ENCODE data around the gene BCAR3. TPM values are rescaled to one million over a fixed set of nuclear protein-coding genes. Genes with fewer than 3 reads are reported as not detected.

BCAR3 gene
- total RNA-seq, 2 experiments from 2014 or later = 0.74 to 0.82 TPM

DNA sequence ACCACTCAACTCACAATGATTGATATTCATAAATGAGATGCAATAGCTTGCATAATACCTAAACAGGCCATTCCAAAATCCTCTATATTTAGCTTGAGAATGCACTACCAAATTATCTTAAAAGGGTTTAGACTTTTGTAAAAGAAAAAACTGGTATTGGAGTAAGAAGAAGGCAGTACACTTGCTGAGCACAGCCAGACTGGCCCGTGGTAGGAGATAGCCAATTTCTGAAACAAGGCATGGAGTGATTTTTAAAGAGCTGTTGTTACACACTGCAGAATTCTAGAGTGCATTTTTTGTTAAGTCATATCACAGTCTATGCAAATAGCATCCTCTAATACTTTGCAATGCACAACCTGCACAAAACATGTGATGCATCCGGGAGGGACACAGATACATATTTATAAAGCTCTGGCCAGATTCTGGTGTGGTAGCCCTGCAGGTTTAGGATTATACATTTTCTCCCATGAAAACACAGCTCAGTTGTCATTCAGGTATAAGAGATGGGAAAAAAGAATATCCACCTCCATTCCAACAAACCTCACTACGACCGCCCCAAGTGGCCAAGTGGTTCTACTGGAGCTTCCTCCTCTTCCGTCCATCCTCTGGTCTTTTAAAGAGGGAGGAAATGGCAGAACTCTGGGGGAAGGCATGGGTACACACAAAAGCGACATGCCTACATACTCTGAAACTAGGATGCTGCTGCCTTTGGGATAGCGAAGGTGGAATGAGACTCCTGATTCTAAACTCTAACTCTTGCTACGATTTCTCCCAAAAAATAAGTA is 40.8 kb downstream of the BCAR3 start:
- no peak overlapping the region for H3K27ac Mint-ChIP-seq
- H3K4me3 Mint-ChIP-seq = no peak overlapping the region
- no peaks in the 10 kb centered on the region for H3K27me3 Mint-ChIP-seq
- no peaks in the 10 kb centered on the region for H3K9me3 Mint-ChIP-seq
- intact Hi-C loops (cut with micrococcal nuclease) = no loop called here
- peaks cover 19% of the 10 kb centered on the region for H3K4me1 Mint-ChIP-seq (ENCODE audit: low read depth)
- ChIA-PET POLR2A (no interaction called here), CTCF (interaction anchor here (0.8 to 1.7 kb wide), 3 partner anchors 11 to 204 kb away, joined by 4 to 5 read pairs (median 5); no protein-coding TSS in a partner anchor)
- H3K36me3 Mint-ChIP-seq = no peaks in the 10 kb centered on the region
- no peak for DNase-seq

DNA sequence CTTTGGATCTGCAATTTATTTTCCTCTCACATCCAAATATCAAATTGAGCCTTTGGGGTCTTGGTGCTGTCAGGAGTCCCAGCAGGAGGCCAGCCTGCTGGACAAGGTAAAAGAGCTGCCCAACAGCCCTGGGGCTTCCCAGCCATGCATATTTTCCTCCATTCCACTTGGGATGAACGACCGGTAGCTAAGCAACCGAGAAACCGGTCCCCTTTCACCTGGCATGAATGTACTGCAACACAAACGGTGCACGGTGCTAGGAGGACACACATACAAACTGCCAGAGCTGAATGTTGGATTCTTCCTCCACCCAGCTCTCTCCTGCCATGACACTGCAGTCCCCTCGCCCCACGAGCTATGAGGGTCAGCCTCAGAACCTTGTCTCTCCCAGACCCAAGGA is 42.7 kb downstream of the BCAR3 start:
- CTCF ChIA-PET = interaction anchor here (0.6 to 1.4 kb wide), 3 partner anchors 10 to 206 kb away, joined by 4 to 5 read pairs (median 5); no protein-coding TSS in a partner anchor
- Mint-ChIP-seq H3K4me3 (no peak overlapping the region), H3K27me3 (no peaks in the 10 kb centered on the region), H3K4me1 (ENCODE audit: low read depth) (peaks cover 19% of the 10 kb centered on the region), H3K9me3 (no peaks in the 10 kb centered on the region), H3K27ac (no peak overlapping the region), H3K36me3 (no peaks in the 10 kb centered on the region)
- DNase-seq = no peak
- POLR2A ChIA-PET = no interaction called here
- intact Hi-C loops (cut with micrococcal nuclease) = no loop called here

DNA sequence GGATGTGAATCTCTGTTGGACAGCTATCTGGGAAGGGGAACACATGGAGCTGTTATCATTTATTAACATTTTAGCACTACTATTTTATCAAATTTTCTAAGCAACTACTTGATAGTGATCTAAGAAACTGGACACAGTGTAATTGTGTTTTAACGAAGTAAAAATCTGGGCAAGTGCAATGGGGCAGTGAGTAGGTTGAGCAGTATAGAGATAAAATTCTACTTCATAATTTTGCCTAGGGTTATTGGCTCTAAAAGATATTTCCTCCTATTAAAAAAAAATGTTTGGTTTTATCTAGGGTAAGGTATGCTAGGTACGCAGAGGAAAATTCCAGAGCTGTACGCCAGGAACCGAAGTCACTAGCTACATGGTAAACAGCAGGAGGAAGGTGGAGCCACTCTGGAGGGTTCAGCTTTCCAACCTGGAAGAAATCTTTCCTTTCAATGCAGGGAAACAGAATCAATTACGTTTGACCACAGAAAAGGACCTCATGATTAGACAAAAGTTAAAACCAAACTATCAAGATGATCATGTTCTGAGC is 43.3 kb downstream of the BCAR3 start:
- DNase-seq = no peak
- H3K27ac Mint-ChIP-seq = no peak overlapping the region
- POLR2A ChIA-PET = no interaction called here
- CTCF ChIA-PET = interaction anchor here (1.1 to 1.4 kb wide), 3 partner anchors 9 to 206 kb away, joined by 3 to 6 read pairs (median 4); no protein-coding TSS in a partner anchor
- no peaks in the 10 kb centered on the region for H3K27me3 Mint-ChIP-seq
- H3K4me3 Mint-ChIP-seq = no peak overlapping the region
- peaks cover 13% of the 10 kb centered on the region for H3K4me1 Mint-ChIP-seq (ENCODE audit: low read depth)
- H3K9me3 Mint-ChIP-seq = no peaks in the 10 kb centered on the region
- no peaks in the 10 kb centered on the region for H3K36me3 Mint-ChIP-seq
- intact Hi-C loops (cut with micrococcal nuclease) = no loop called here

DNA sequence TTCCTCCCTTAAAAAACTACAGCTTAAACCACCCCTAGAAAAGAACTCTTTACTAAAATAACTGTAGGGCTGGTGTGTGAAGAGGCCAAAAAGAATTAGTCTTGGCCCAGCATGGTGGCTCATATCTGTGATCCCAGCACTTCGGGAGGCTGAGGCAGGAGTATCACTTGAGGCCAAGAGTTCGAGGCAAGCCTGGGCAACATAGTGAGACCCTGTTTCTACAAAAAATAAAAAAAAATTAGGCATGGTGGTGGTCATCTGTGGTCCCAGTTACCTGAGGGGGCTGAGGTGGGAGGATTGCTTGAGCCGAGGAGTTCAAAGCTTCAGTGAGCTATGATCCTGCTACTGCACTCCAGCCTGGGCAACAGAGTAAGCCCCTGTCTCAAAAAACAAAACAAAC is 44.9 kb downstream of the BCAR3 start:
- ChIA-PET POLR2A (no interaction called here), CTCF (interaction anchor here (11.8 kb wide), 1 partner anchor 179 kb away, joined by 407 read pairs; no protein-coding TSS in a partner anchor)
- Mint-ChIP-seq H3K4me1 (ENCODE audit: low read depth) (peaks cover 2% of the 10 kb centered on the region), H3K27me3 (no peaks in the 10 kb centered on the region), H3K9me3 (no peaks in the 10 kb centered on the region), H3K27ac (no peak overlapping the region), H3K36me3 (no peaks in the 10 kb centered on the region), H3K4me3 (no peak overlapping the region)
- no peak for DNase-seq
- intact Hi-C loops (cut with micrococcal nuclease) = no loop called here

DNA sequence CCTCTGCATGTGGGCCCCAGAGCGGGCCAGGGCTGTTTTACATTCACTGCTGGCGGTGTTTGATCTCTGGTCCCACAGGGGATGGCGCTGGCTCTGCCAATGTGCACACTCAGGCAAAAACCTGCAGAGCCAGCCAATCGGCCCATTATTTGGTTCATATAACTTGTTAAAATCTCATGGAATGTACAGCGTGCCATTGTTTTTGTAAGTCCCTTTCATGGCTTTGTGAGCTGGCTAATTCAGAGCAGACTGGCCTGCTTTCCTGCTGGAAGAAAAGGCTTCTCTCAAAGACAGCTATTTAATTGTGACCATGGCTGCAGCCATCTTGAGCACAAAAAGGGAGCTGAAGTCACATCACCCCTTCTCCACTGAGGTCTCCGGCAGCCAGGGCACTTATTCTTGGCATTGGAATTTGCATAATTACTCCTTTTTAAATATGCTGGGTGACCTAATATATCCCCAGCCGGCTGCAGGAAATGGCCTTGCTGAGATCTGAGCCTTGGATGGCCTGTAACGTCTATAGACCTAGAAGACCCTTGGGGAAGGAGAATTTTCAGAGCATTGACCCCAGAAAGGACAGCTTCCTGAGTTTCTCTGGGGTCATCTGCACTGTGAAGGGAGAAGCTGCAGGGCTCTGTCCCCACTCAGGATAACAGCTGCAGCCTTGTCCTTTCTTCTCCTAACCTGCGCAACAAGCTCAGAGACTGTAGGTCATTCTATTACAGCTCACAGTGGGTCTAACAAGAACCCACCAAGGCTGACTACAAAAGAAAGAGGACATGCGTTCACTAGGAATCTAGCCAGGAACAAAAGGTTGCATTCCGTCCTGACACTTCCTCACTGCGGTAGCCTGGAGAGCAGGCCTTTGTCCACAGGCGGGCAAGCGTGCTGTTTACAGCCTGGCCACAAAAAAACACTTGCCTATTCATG is 45.8 kb downstream of the BCAR3 start:
- intact Hi-C loops (cut with micrococcal nuclease) = no loop called here
- CTCF ChIA-PET = interaction anchor here (1.2 to 11.8 kb wide), 2 partner anchors 180 to 205 kb away, joined by 3 to 407 read pairs; no protein-coding TSS in a partner anchor
- DNase-seq = no peak
- Mint-ChIP-seq H3K9me3 (no peaks in the 10 kb centered on the region), H3K27ac (no peak overlapping the region), H3K4me3 (no peak overlapping the region), H3K36me3 (no peaks in the 10 kb centered on the region), H3K4me1 (ENCODE audit: low read depth) (no peaks in the 10 kb centered on the region), H3K27me3 (no peaks in the 10 kb centered on the region)
- POLR2A ChIA-PET = no interaction called here

- no peak overlapping the region for H3K27ac Mint-ChIP-seq
- intact Hi-C loops (cut with micrococcal nuclease) = no loop called here
- no peak for DNase-seq
- POLR2A ChIA-PET = no interaction called here
- H3K36me3 Mint-ChIP-seq = no peaks in the 10 kb centered on the region
- no peaks in the 10 kb centered on the region for H3K9me3 Mint-ChIP-seq
- CTCF ChIA-PET = interaction anchor here (9.6 to 11.8 kb wide), 2 partner anchors 183 to 209 kb away, joined by 159 to 407 read pairs; no protein-coding TSS in a partner anchor
- H3K4me1 Mint-ChIP-seq (ENCODE audit: low read depth) = no peaks in the 10 kb centered on the region
- H3K4me3 Mint-ChIP-seq = no peak overlapping the region
- peaks cover 1% of the 10 kb centered on the region for H3K27me3 Mint-ChIP-seq
Measured at GRCh38 chr1:93633313-93633712, 48.3 kb downstream of the BCAR3 start.

DNA sequence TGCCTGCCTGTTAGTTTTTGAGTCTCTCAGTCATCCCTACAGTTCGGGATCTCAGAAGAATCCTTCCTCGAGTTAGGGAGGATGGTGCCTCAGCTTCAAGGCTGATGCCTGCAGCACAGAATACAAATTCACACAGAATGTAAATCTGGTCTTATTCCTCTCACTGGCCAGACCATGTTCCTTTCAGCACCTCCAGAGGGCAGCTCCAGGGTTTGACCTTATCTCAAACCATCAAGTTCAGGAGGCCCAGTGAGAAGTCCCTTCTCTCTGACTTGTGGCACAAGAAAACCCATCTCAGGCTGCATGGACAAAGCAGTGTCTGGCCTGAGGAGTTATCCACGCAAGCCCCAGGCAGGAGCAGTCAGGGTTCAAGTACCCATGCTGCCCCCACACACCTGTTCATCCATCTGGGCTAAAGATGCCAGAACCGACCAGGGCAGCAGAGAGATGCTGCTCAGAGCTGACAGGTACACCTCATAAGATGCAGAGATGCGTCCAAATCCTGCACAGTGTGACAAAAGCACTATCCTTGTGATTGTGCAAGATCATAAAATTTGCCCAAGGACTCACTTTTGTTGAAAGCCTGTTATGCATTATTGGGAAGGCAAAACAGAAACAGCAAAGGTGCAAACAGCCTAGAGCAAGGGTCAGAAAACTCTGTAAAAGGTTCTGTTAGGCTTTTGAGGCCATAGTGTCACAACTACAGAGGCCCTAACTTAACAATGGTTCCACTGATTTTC is 49.8 kb downstream of the BCAR3 start:
- Mint-ChIP-seq H3K9me3 (no peaks in the 10 kb centered on the region), H3K27me3 (peaks cover 1% of the 10 kb centered on the region), H3K4me3 (no peak overlapping the region), H3K4me1 (ENCODE audit: low read depth) (no peaks in the 10 kb centered on the region), H3K36me3 (no peaks in the 10 kb centered on the region), H3K27ac (no peak overlapping the region)
- ChIA-PET POLR2A (no interaction called here), CTCF (interaction anchor here (1.0 to 11.8 kb wide), 4 partner anchors 81 to 218 kb away, joined by 3 to 407 read pairs (median 110); no protein-coding TSS in a partner anchor)
- intact Hi-C loops (cut with micrococcal nuclease) = no loop called here
- no peak for DNase-seq

- no peak overlapping the region for H3K4me3 Mint-ChIP-seq
- ChIA-PET CTCF (interaction anchor here (1.1 to 11.8 kb wide), 32 partner anchors 8 to 520 kb away, joined by 3 to 407 read pairs (median 6); partner anchors contain the start of genes BCAR3 and GCLM), POLR2A (interaction anchor here (1.1 to 1.4 kb wide), 2 partner anchors 184 to 213 kb away, joined by 3 to 7 read pairs; no protein-coding TSS in a partner anchor)
- DNase-seq = no peak
- intact Hi-C loops (cut with micrococcal nuclease) = no loop called here
- no peaks in the 10 kb centered on the region for H3K9me3 Mint-ChIP-seq
- H3K4me1 Mint-ChIP-seq (ENCODE audit: low read depth) = no peaks in the 10 kb centered on the region
- H3K27ac Mint-ChIP-seq = no peak overlapping the region
- H3K27me3 Mint-ChIP-seq = peaks cover 1% of the 10 kb centered on the region
- H3K36me3 Mint-ChIP-seq = no peaks in the 10 kb centered on the region
Measured at GRCh38 chr1:93630168-93630567, 51.5 kb downstream of the BCAR3 start.

DNA sequence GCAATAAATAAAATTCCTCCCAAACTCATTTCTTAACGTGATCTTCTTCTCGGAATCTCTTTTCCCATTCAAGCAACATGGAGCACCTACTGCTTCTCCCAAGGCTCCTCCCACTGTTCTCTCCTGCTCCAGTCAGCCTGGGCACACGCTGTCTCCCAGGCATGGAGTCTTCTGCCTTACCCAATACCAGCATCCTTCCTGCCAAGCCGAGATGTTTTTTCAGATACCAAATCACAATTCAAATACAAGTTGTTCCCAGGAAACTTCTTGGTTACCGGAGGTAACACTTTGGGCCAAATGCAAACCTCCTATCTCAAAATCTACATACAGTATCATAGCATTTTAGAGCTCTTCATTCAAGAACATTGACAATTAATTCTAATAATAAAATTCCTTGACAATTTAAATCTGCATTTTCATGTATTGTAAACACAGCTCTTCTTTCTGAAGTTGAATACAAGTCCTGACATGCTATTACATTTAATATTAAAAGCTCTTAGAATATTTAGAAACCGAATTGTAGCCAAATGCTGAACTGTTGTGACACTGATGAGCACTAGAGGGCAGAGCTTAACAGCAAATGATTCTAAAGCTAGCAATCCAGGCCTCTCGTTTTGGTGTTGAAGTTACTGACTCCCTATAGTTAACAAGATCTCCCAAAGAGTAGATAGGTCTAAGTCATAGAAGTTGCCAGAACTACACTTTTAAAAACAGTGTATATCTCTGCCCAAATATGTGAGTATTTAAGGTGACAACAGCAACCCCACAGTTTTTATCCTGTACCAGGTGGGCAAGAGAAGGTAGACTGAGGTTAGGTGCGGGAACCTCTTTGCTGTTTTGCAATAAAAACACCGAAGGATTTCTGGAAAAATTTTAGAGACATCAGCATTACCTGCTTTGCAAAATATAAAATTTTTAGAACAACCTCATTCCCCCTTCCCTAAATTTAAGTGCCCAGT is 52.3 kb downstream of the BCAR3 start:
- POLR2A ChIA-PET = interaction anchor here (0.6 to 1.4 kb wide), 3 partner anchors 91 to 214 kb away, joined by 3 to 7 read pairs (median 3); no protein-coding TSS in a partner anchor
- CTCF ChIA-PET = interaction anchor here (0.6 to 11.8 kb wide), 69 partner anchors 9 to 593 kb away, joined by 3 to 407 read pairs (median 4); partner anchors contain the start of genes BCAR3, DR1, FNBP1L and GCLM
- Mint-ChIP-seq H3K9me3 (no peaks in the 10 kb centered on the region), H3K27ac (no peak overlapping the region), H3K4me3 (no peak overlapping the region), H3K4me1 (ENCODE audit: low read depth) (no peaks in the 10 kb centered on the region), H3K36me3 (no peaks in the 10 kb centered on the region), H3K27me3 (peaks cover 1% of the 10 kb centered on the region)
- peak; percentile 43 for DNase-seq
- intact Hi-C loops (cut with micrococcal nuclease) = loop anchor here (1.0 to 2.0 kb wide), 5 partner anchors 185 to 325 kb away; no protein-coding TSS in a partner anchor

DNA sequence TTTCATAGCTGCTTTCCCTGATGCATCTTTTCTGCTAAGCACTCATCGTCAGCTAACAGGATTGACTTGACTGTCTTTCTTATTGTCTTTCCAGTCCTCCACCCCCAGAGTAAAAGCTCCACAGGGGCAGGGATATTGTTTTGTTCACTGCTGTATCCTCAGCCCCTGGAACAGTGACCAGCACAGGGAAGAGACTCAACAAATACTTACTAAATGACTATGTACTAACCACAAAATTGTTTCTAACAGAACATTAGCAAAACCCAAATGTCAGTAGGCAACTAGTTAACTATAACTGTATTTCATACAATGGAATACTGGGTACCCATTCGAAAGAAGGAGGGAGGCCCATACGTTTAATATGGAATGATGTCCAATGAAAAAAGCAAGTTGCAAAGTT is 53.0 kb downstream of the BCAR3 start:
- CTCF ChIA-PET = interaction anchor here (0.6 to 11.8 kb wide), 52 partner anchors 9 to 548 kb away, joined by 3 to 407 read pairs (median 4); partner anchors contain the start of gene FNBP1L
- Mint-ChIP-seq H3K27me3 (peaks cover 1% of the 10 kb centered on the region), H3K27ac (no peak overlapping the region), H3K4me1 (ENCODE audit: low read depth) (no peaks in the 10 kb centered on the region), H3K9me3 (no peaks in the 10 kb centered on the region), H3K36me3 (no peaks in the 10 kb centered on the region), H3K4me3 (no peak overlapping the region)
- no peak for DNase-seq
- POLR2A ChIA-PET = no interaction called here
- intact Hi-C loops (cut with micrococcal nuclease) = loop anchor here (1.0 to 2.0 kb wide), 5 partner anchors 186 to 324 kb away; no protein-coding TSS in a partner anchor

Measured in activated CD4-positive, alpha-beta memory T cell treated with anti-CD3 and anti-CD28 coated beads for 36 hours (primary cell).